GM21619 (cell line): ENCODE measurements around the gene DDX5.

ENCODE experiments used
- ATAC-seq: cut with Tn5 transposase; IDR thresholded peaks from one replicate; pipeline ENCODE4 v1.9.1; 2021; ENCODE audit not compliant: unreplicated experiment

DDX5 gene

GRCh38 chr17:64506201-64506575 lies at the start of gene DDX5:
Gene DDX5, minus strand, starts transcription at chr17:64506289. Its CDS starts 170 bp downstream, at chr17:64506119.
- peak; percentile 49 for ATAC-seq

DNA sequence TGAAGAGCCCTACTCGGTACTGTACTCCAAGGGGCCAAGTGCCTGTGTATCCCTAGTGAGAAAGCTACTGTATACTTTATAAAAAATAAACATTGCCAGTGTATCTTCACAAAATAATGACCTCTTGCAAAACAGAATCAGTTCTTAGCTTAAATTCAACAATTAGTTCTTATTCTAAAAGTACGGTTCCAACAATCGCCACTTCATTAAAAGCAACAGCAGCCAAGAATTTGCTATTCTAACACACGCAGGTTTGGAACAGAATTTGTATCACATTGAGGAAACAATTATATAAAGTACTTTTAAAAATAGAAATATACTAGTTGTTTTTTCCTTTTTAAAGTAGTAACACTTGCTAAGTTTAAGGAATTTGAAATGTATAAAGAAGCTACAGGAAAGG lies 49.2 kb upstream of the DDX5 start:
- no peak for ATAC-seq

DNA sequence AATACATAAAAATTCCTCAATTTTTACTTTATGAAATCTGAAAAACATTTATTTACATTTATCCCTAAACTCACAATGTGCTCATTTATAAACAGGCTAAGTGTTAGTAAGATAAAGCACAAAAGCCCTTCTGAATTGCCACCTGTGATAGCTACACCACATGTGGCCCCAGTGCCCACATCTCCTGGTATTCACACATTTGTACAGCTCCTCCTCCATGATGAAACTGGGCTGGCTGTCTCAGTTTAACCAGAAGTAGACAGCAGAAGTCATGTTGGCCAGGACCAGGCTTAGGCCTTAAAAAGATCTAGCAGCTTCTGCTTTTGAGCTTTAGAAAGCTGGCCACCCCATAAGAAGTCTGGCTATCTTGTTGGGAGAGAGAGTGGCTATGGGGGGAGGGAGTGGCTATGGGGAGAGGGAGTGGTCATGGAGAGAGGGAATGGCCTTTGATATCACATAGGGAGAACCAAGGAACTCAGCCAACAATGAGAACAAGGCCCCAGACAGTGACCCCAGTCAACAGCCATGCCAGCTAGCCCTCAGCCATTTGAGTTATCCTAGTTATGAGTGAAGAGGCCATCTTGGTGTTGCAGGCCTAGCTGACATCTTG lies 48.0 kb upstream of the DDX5 start:
- no peak for ATAC-seq

DNA sequence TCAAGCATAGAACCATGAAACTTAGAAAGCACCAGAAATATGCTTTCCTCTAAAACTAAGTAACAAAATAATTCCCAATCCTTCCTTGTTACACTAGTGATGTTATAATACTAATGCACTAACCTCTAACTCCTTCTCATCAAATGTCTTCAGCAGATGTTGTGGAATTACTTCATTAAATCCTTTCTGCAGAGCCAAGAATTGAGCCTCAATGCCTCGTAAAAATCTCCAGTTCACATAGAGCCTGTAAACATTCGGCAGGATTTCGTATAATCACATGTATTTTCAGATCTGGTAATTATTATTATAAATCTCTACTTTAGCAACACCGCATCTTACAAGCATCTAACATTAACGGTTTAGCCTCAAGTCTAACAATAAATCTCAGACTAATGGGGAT lies 45.4 kb upstream of the DDX5 start:
- no peak for ATAC-seq

DNA sequence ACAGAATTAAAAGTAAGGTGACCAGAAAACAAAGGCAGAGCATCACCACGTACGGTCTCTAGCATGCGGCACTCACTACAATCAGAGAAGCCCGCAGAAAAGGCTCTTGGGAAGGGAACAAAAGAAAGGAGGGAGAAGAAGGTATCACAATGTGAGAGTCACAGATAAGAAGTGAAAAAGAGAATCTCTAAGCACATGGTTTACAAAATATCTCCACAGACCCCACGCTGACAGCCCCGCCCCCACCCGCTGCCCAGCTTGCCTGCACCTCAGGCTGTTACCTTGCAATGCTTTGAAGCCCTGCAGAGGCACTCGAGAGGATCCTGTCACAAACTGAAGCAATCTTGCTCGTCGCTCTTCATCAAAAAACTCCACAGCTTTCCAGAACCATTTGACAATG lies 41.2 kb upstream of the DDX5 start:
- ATAC-seq: no peak

GRCh38 chr17:64546716-64547115 lies 40.6 kb upstream of the DDX5 start:
- no peak for ATAC-seq

GRCh38 chr17:64544742-64545141 lies 38.7 kb upstream of the DDX5 start:
- ATAC-seq: no peak

DNA sequence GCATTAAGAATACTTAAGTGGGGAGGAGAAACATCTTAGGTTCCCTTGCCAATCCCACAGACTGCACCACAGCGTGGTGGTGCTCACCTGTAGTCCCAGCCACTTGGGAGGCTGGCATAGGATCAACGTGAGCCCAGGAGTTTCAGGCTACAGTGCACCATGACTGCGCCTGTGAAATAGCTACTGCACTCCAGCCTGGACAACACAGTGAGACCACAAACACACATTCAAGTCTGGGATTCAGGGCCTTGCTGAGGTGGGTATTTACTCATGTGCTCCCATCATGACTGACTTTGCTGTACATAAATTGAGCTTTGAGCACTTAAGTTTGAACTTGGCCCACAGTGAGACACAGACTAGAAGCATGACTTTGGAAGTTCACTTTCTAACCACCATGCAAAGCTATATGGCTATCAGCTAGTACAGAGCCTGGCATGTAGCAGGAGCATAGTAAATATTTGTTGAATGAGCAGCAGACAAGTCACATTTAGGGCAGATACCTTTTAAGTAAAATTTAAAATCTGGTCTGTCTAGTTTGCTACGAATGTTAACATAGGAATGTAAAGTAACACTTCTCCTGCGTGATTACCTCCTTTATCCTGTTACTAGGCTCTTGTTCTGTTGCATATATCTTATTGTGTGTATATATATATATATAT lies 34.2 kb upstream of the DDX5 start:
- ATAC-seq: no peak

- ATAC-seq: no peak
Observed at GRCh38 chr17:64538508-64539130, 32.5 kb upstream of the DDX5 start.

- ATAC-seq: no peak
Observed at GRCh38 chr17:64537488-64537887, 31.4 kb upstream of the DDX5 start.

DNA sequence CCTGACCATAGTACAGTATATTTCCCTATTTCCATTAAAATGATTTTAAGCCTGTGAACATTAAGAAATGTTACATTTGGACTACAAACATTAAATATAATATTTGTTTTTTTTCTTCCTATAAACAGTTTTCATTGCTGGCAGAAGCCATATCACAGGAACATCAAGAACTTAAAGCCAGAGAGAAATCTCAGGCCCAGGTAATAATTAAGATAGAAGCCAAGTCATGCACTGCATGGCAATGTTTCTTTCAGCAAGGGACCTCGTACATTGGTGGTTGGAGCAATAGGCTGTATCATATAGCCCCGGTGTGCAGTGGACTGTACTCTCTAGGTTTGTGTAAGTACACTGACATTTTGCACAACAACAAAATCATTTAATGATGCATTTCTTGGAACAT lies 30.8 kb upstream of the DDX5 start:
- no peak for ATAC-seq

DNA sequence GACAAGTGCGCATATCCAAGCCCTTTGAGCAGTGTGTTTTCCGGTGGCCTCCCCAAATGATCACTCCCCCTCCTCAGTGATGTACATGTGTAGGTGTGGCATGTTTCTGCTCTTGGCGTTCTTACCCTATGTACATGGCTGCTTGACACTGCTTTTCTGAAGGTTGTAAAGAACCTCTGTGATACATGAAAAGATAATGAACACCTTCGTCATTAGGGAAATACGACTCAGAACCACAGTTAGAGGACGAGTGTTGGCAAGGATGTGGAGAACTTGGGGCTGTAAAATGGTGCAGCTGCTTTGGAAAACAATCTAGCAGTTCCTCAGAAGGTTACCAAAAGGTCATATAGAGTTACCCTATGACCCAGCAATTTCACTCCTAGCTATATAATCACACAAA lies 29.3 kb upstream of the DDX5 start:
- no peak for ATAC-seq

GRCh38 chr17:64534187-64534586 lies 28.1 kb upstream of the DDX5 start:
- ATAC-seq: no peak

DNA sequence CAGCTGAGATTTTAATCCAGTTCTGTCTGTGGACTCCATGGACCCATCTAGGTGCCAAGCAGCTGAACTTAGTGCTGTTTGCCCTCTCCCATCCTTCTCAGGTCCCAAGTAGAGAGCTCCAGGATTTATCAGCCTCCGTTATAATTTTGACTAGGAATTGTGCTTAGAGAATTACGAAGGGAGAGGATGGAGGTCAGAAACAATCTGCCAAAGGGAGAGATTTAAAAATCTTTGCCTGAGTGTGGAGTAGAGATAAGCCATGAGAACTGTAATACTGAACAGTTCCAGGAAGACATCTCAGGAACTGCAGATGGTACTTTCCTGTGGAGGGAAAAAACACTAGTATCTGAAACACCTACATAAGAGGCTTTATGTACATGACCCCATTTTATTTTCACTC lies 27.7 kb upstream of the DDX5 start:
- no peak for ATAC-seq

DNA sequence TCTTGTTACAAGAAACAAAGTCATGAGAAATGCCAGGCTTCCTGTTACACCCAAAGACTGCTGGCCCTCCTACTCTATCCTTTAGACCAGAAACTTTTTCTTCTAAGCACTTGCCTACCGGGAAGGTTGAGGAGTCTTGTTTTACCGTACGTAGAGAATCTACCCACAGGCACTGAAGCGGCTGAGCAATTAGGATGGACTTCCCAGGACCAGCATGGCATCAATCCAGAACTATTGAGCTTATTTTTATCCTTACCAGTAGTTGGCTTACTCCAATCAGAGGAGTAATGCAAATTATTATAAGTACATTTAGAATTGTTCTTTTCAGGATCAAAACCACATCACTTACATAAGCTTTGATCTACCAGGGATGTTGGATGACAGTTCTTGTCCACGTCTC lies 26.3 kb upstream of the DDX5 start:
- no peak for ATAC-seq

GRCh38 chr17:64531955-64532371 lies 25.9 kb upstream of the DDX5 start:
- no peak for ATAC-seq

DNA sequence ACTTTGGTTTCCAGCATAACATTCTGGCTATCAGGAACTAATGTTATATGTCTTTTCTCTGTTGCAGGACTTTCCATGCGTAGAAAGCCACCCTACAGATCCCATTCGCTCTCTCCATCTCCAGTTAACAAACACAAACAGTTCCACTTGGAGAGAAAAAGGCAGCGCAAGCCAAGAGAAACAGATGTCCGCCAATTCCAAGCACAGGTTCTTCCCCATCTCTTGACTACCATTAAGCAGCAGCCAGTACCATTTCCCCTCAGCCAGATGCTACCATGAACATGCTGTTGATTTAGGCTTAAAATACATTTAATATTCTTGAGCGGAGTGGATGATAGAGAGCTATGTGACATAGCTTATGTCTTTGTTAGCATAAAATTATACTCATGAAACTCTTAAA lies 23.1 kb upstream of the DDX5 start:
- ATAC-seq: no peak

DNA sequence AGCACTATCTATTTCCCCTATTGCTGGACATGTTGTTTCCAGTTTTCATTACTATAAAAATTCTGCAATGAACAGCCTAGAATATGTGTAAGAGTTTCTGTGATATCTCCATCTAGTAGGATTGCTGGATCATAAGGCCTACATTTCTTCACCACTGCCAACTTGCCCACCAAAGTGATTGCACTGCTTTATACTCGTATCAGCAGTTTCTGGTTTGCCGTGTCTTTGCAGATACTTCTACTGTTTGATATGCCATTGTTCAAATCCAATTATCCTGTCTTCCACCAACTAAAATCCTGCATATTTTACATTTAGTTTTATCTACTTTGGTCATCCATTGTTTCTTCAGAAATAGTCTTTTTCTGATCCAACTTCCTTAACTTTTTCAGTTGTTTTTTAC lies 21.8 kb upstream of the DDX5 start:
- no peak for ATAC-seq

DNA sequence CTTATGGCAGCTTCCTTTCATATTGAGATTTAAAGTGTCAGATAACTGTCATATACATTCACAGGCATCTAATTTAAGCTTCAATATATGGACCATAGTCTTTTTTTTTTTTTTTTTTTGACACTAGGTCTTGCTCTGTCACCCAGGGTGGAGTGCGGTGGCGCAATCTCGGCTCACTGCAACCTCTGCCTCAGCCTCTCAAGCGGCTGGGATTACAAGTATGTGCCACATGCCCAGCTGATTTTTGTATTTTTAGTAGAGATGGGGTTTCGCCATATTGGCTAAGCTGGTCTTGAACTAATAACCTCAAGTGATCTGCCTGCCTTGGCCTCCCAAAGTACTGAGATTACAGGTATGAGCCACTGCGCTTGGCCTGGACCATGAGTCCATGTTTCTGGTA lies 14.3 kb upstream of the DDX5 start:
- ATAC-seq: no peak

DNA sequence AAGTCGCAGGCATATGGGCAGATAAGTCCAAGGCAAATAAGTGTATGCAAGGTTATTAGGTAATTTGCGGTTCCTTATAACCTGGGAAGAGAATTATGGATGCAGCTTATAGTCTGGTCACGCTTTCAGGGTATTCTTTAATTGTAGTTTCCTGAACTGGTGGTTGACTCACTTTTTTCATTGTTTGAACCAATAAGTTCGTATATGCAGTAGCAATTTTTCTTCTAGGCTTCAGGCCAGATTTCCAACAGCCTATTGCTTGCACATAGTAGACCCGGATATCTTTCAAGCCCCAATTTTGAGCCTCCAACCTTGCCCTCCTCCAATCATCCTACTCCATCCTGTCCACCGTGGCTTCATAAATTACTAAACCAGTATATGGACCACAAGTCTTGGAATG lies 13.5 kb upstream of the DDX5 start:
- no peak for ATAC-seq

DNA sequence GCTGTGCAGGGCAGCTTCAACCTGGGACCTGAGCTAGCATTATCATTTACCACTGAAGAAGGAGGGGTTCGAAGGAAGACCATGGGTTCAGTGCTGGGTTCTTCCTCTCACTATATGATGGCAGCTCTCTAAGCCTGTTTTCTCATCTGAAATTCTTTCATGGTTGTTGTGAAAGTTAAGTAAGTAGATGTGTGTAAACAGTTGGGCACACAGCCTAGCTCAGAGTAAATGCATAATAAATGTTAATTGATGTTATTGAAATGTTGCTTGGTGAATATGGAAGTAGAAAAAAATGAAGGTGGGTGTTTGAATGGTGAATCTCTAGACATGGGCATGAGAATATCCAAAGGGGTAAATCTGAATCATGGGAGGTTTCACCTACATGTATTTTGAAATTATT lies 9.7 kb upstream of the DDX5 start:
- no peak for ATAC-seq

- ATAC-seq: no peak
Observed at GRCh38 chr17:64515419-64515818, 9.3 kb upstream of the DDX5 start.

GRCh38 chr17:64509179-64509578 lies 3.1 kb upstream of the DDX5 start:
- no peak for ATAC-seq
